ENCODE results near the gene HOXC11.

Gene HOXC11

GRCh38 chr12:53977596-53978445 lies 4.9 kb downstream of the HOXC11 start:
- H3K27me3 ChIP-seq (ENCODE audit: insufficient read depth, low read depth) = peaks cover 98% of the 10 kb centered on the region

GRCh38 chr12:53978477-53979356 lies 5.8 kb downstream of the HOXC11 start:
- Histone ChIP-seq H3K27me3 (ENCODE audit: insufficient read depth, low read depth) (peaks cover 98% of the 10 kb centered on the region), H3K9ac (no peak overlapping the region), H3K4me2 (no peak overlapping the region), H3K36me3 (ENCODE audit: insufficient read depth) (no peaks in the 10 kb centered on the region), H4K20me1 (ENCODE audit: insufficient read depth) (no peaks in the 10 kb centered on the region), H3K4me3 (IDR thresholded peaks at IDR 0.05; ENCODE audit: insufficient read depth, low read depth, low read length) (no peak overlapping the region), H3K4me1 (ENCODE audit: low read depth, poor library complexity, severe bottlenecking) (peaks cover 13% of the 10 kb centered on the region), H3K79me2 (ENCODE audit: insufficient read depth, low read depth) (no peaks in the 10 kb centered on the region), H3K27ac (no peak overlapping the region), H2AFZ (ENCODE audit: low read depth) (no peak overlapping the region)
- TF ChIP-seq, protein P1, sequence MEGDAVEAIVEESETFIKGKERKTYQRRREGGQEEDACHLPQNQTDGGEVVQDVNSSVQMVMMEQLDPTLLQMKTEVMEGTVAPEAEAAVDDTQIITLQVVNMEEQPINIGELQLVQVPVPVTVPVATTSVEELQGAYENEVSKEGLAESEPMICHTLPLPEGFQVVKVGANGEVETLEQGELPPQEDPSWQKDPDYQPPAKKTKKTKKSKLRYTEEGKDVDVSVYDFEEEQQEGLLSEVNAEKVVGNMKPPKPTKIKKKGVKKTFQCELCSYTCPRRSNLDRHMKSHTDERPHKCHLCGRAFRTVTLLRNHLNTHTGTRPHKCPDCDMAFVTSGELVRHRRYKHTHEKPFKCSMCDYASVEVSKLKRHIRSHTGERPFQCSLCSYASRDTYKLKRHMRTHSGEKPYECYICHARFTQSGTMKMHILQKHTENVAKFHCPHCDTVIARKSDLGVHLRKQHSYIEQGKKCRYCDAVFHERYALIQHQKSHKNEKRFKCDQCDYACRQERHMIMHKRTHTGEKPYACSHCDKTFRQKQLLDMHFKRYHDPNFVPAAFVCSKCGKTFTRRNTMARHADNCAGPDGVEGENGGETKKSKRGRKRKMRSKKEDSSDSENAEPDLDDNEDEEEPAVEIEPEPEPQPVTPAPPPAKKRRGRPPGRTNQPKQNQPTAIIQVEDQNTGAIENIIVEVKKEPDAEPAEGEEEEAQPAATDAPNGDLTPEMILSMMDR (conservative IDR thresholded peaks at IDR 0.05; ENCODE audit: low read depth, low read length) = no peak

More at GRCh38 chr12:53977596-53978445, 4.9 kb downstream of the HOXC11 start:
- peaks cover 13% of the 10 kb centered on the region for H3K4me1 ChIP-seq (ENCODE audit: low read depth, poor library complexity, severe bottlenecking)
- H3K79me2 ChIP-seq (ENCODE audit: insufficient read depth, low read depth) = no peaks in the 10 kb centered on the region
- no peak overlapping the region for H3K4me3 ChIP-seq (IDR thresholded peaks at IDR 0.05; ENCODE audit: insufficient read depth, low read depth, low read length)
- no peak overlapping the region for H2AFZ ChIP-seq (ENCODE audit: low read depth)
- no peaks in the 10 kb centered on the region for H3K36me3 ChIP-seq (ENCODE audit: insufficient read depth)
- no peak overlapping the region for H3K27ac ChIP-seq
- H3K4me2 ChIP-seq = peak overlapping the region; percentile 44; the same call in 1 of the 2 replicates
- TF ChIP-seq, protein P1 (conservative IDR thresholded peaks at IDR 0.05; ENCODE audit: low read depth, low read length) = no peak
- no peak overlapping the region for H3K9ac ChIP-seq
- H4K20me1 ChIP-seq (ENCODE audit: insufficient read depth) = no peaks in the 10 kb centered on the region

DNA sequence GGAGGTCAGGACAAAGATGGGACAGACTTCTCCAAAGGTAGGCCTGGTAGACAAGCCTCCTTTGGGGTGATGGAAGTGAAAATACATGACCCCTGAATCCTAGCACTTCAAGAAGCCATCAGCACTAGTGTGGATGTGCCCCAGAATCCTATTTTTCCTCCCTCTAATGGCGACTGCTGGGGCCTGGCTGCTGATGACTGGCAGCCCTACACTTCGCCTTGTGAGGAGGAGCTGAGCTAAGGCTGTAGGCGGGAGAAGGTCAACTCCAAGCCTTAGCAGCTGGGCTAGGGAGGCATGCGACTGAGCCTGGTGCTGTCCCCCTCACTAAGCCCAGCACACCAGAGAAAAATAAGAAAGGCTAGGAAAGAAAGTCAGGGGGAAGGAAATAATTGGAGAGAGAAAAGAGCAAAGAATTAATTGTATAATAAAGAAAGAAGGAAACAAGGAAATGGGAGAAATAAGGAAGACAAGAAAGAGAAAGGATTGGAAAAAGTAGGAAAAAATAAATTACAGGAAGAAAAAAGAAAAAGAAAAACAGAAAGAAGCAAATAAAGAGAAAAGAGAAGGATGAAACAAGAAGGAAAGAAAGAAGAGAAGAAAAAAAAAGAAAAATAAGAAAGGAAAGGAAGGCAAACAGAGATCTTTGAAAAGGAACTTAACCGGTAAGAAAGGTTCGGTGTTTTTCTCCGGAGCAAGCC lies 7.3 kb downstream of the HOXC11 start:
- Histone ChIP-seq H3K27me3 (ENCODE audit: insufficient read depth, low read depth) (peaks cover 96% of the 10 kb centered on the region), H3K27ac (no peak overlapping the region), H4K20me1 (ENCODE audit: insufficient read depth) (no peaks in the 10 kb centered on the region), H2AFZ (ENCODE audit: low read depth) (no peak overlapping the region), H3K79me2 (ENCODE audit: insufficient read depth, low read depth) (no peaks in the 10 kb centered on the region), H3K4me1 (ENCODE audit: low read depth, poor library complexity, severe bottlenecking) (peaks cover 13% of the 10 kb centered on the region), H3K4me2 (no peak overlapping the region), H3K4me3 (IDR thresholded peaks at IDR 0.05; ENCODE audit: insufficient read depth, low read depth, low read length) (no peak overlapping the region), H3K9ac (no peak overlapping the region), H3K36me3 (ENCODE audit: insufficient read depth) (no peaks in the 10 kb centered on the region)
- TF ChIP-seq, protein P1 (conservative IDR thresholded peaks at IDR 0.05; ENCODE audit: low read depth, low read length) = no peak

DNA sequence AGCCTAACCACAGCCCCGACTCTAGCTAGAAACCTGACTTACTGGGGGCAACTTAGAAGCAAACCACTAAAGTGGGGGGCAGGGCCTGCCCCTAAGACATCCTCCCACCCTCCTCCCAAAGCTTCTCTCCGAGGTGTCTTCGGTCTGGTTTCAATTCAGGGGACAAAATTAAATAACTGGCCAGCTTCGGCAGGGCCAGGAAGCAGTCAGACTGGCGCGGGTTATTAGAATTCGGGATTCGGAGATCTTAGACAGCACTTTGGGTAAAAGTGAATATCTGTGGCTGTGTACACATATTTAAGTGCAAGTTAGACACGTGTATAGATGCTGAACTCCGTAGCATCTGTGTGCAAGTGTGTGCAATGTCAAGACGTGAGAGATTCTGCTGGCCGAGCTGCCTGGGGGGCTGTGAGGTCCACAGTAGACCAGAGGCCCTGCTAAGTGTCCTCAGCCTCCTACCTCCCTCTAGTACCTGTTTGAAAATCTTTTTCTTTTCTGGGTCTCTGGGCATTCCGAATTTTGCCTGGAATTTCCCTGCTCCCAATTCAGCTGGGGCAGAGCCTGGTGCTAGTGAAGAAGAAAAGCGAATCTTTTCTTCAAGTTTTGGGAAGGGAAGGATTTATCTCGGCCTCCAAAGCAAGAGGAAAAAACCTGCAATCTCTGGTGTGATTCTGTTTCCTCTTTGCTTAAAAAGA lies 8.0 kb downstream of the HOXC11 start:
- no peak overlapping the region for H3K9ac ChIP-seq
- H2AFZ ChIP-seq (ENCODE audit: low read depth) = no peak overlapping the region
- H3K27ac ChIP-seq = no peak overlapping the region
- no peaks in the 10 kb centered on the region for H4K20me1 ChIP-seq (ENCODE audit: insufficient read depth)
- no peak overlapping the region for H3K4me3 ChIP-seq (IDR thresholded peaks at IDR 0.05; ENCODE audit: insufficient read depth, low read depth, low read length)
- peaks cover 11% of the 10 kb centered on the region for H3K4me1 ChIP-seq (ENCODE audit: low read depth, poor library complexity, severe bottlenecking)
- H3K36me3 ChIP-seq (ENCODE audit: insufficient read depth) = no peaks in the 10 kb centered on the region
- H3K4me2 ChIP-seq = no peak overlapping the region
- H3K27me3 ChIP-seq (ENCODE audit: insufficient read depth, low read depth) = peaks cover 96% of the 10 kb centered on the region
- TF ChIP-seq, protein P1 (conservative IDR thresholded peaks at IDR 0.05; ENCODE audit: low read depth, low read length) = no peak
- H3K79me2 ChIP-seq (ENCODE audit: insufficient read depth, low read depth) = no peaks in the 10 kb centered on the region
